Caco-2 (cell line): ENCODE data around the gene KIRREL3. TPM values are rescaled to one million over a fixed set of nuclear protein-coding genes. Genes with fewer than 3 reads are reported as not detected.

Experiments
- BruUV-seq: library from RNA; stranded (reverse); fragments of 400-500 nt; replicated peaks from 2 replicates; lab custom pipeline; 2021; lab: Mats Ljungman, UMichigan
- CTCF ChIA-PET: fragments of 300-600 bp; sonication (Branson Sonifier 250); formaldehyde crosslinking; loops from one replicate; lab custom pipeline; 2022; ENCODE audit warnings: antibody characterized with exemption; lab: Charles Lee
- POLR2A ChIA-PET: fragments of 300-600 bp; sonication (Branson Sonifier 250); formaldehyde crosslinking; loops from one replicate; lab custom pipeline; 2022; ENCODE audit warnings: antibody characterized with exemption; lab: Charles Lee
- DNase-seq, 2 experiments: peaks; one replicate each; pipeline versions ENCODE4 v3.0.0 to v3.0.0-alpha.2; 2020 to 2022
- H3K27me3 ChIP-seq: replicated peaks from 2 replicates; pipeline ENCODE4 v1.6.0; 2011; ENCODE audit warnings: low read length; ENCODE audit not compliant: control insufficient read depth, insufficient read depth
- H3K36me3 ChIP-seq: 2 replicates; pipeline ENCODE4 v1.5.1; 2011; ENCODE audit warnings: low read length; ENCODE audit not compliant: control insufficient read depth, insufficient read depth
- H3K4me1 ChIP-seq: fragments of 250-450 bp; sonication (Bioruptor Pico); 2 replicates; pipeline ENCODE4 v1.5.1; 2020; ENCODE audit warnings: mild to moderate bottlenecking
- H3K4me3 ChIP-seq: 2 replicates; pipeline ENCODE4 v1.5.1; 2011; ENCODE audit warnings: low read depth, mild to moderate bottlenecking, control low read depth, low read length
- H3K9me3 ChIP-seq: fragments of 250-450 bp; sonication (Bioruptor Pico); 2 replicates; pipeline ENCODE4 v1.5.1; 2020; ENCODE audit warnings: mild to moderate bottlenecking, moderate library complexity
- H3K27ac Mint-ChIP-seq: one replicate; pipeline ENCODE4 v1.8.0; 2022; ENCODE audit warnings: mixed read lengths; ENCODE audit not compliant: unreplicated experiment
- H3K27me3 Mint-ChIP-seq: one replicate; pipeline ENCODE4 v1.8.0; 2022; ENCODE audit warnings: mixed read lengths; ENCODE audit not compliant: insufficient read depth, unreplicated experiment
- H3K36me3 Mint-ChIP-seq: one replicate; pipeline ENCODE4 v1.8.0; 2022; ENCODE audit warnings: mild to moderate bottlenecking, mixed read lengths; ENCODE audit not compliant: insufficient read depth, unreplicated experiment
- H3K4me1 Mint-ChIP-seq: one replicate; pipeline ENCODE4 v1.8.0; 2022; ENCODE audit warnings: low read depth, mixed read lengths; ENCODE audit not compliant: unreplicated experiment
- H3K4me3 Mint-ChIP-seq: one replicate; pipeline ENCODE4 v1.8.0; 2022; ENCODE audit warnings: mild to moderate bottlenecking, moderate library complexity, mixed read lengths; ENCODE audit not compliant: unreplicated experiment
- H3K9me3 Mint-ChIP-seq: one replicate; pipeline ENCODE4 v1.8.0; 2022; ENCODE audit warnings: mixed read lengths; ENCODE audit not compliant: unreplicated experiment
- CTCF ChIP-seq, 2 experiments: fragments of 200-600 bp in 1 of 2; IDR thresholded peaks; 1 replicate in 1 of 2; 2 replicates in 1 of 2; pipeline versions ENCODE4 v1.5.1 to v1.8.0; 2011 to 2022; ENCODE audit warnings: antibody characterized with exemption in 1 of 2, control low read depth in 1 of 2, inconsistent platforms in 1 of 2, low read depth in 1 of 2, low read length in 1 of 2, mild to moderate bottlenecking in 1 of 2, moderate library complexity in 1 of 2; ENCODE audit not compliant: insufficient read depth in 1 of 2, severe bottlenecking in 1 of 2, unreplicated experiment in 1 of 2
- intact Hi-C: fragments of 100-400 bp; cut with micrococcal nuclease; formaldehyde crosslinking; loops from one replicate; pipeline ENCODE4 v1.10.0; 2022; ENCODE audit not compliant: unreplicated experiment
- total RNA-seq: library from RNA; stranded (reverse); gene quantifications from 2 replicates; pipeline ENCODE4 v1.2.3, GENCODE V29; 2022

KIRREL3 gene
- total RNA-seq, 1 experiment from 2014 or later = not detected

GRCh38 chr11:126613272-126613671 lies 387.3 kb downstream of the KIRREL3 start:
- no peak for TF ChIP-seq CTCF (IDR thresholded peaks at IDR 0.05; ENCODE audit: insufficient read depth in 1 of 2, low read depth in 1 of 2, low read length in 1 of 2, severe bottlenecking in 1 of 2, unreplicated experiment in 1 of 2)
- Histone ChIP-seq H3K27me3 (no peaks in the 10 kb centered on the region; the same call in 1 of the 2 replicates), H3K4me3 (no peak overlapping the region), H3K9me3 (no peaks in the 10 kb centered on the region), H3K36me3 (no peaks in the 10 kb centered on the region), H3K4me1 (no peaks in the 10 kb centered on the region)
- Mint-ChIP-seq H3K27ac (no peak overlapping the region), H3K4me3 (no peak overlapping the region), H3K27me3 (peaks cover 29% of the 10 kb centered on the region), H3K36me3 (no peaks in the 10 kb centered on the region), H3K4me1 (no peaks in the 10 kb centered on the region), H3K9me3 (no peaks in the 10 kb centered on the region)
- BruUV-seq = no TSS peak
- ChIA-PET POLR2A (no interaction called here), CTCF (no interaction called here)
- intact Hi-C loops = no loop called here
- DNase-seq = no peak

GRCh38 chr11:126612671-126613070 lies 387.9 kb downstream of the KIRREL3 start:
- H3K4me3 Mint-ChIP-seq = no peak overlapping the region
- CTCF ChIA-PET = no interaction called here
- no peak for TF ChIP-seq CTCF (IDR thresholded peaks at IDR 0.05; ENCODE audit: insufficient read depth in 1 of 2, low read depth in 1 of 2, low read length in 1 of 2, severe bottlenecking in 1 of 2, unreplicated experiment in 1 of 2)
- no peaks in the 10 kb centered on the region for H3K36me3 Mint-ChIP-seq
- POLR2A ChIA-PET = no interaction called here
- no peak for DNase-seq
- no peaks in the 10 kb centered on the region for H3K9me3 Mint-ChIP-seq
- no peak overlapping the region for H3K27ac Mint-ChIP-seq
- BruUV-seq = no TSS peak
- H3K4me1 Mint-ChIP-seq = no peaks in the 10 kb centered on the region
- Histone ChIP-seq H3K4me3 (no peak overlapping the region), H3K36me3 (no peaks in the 10 kb centered on the region), H3K4me1 (no peaks in the 10 kb centered on the region), H3K9me3 (no peaks in the 10 kb centered on the region), H3K27me3 (peaks cover 1% of the 10 kb centered on the region; the same call in 1 of the 2 replicates)
- intact Hi-C loops = no loop called here
- H3K27me3 Mint-ChIP-seq = peaks cover 29% of the 10 kb centered on the region

GRCh38 chr11:126611438-126611837 lies 389.1 kb downstream of the KIRREL3 start:
- Mint-ChIP-seq H3K9me3 (no peaks in the 10 kb centered on the region), H3K27me3 (peaks cover 33% of the 10 kb centered on the region), H3K27ac (no peak overlapping the region), H3K36me3 (no peaks in the 10 kb centered on the region), H3K4me3 (no peak overlapping the region), H3K4me1 (no peaks in the 10 kb centered on the region)
- Histone ChIP-seq H3K4me1 (no peaks in the 10 kb centered on the region), H3K36me3 (no peaks in the 10 kb centered on the region), H3K4me3 (no peak overlapping the region), H3K27me3 (peaks cover 2% of the 10 kb centered on the region; the same call in 1 of the 2 replicates), H3K9me3 (no peaks in the 10 kb centered on the region)
- POLR2A ChIA-PET = no interaction called here
- no peak for DNase-seq
- intact Hi-C loops = no loop called here
- CTCF ChIA-PET = no interaction called here
- no TSS peak for BruUV-seq
- no peak for TF ChIP-seq CTCF (IDR thresholded peaks at IDR 0.05; ENCODE audit: insufficient read depth in 1 of 2, low read depth in 1 of 2, low read length in 1 of 2, severe bottlenecking in 1 of 2, unreplicated experiment in 1 of 2)
